ENCODE measurements around the gene LCN10. TPM values are rescaled to one million over a fixed set of nuclear protein-coding genes. Genes with fewer than 3 reads are reported as not detected.

LCN10 gene
- total RNA-seq, 2 experiments from 2014 or later, result 2.6 to 3.2 TPM

- no peak for DNase-seq
- ChIA-PET POLR2A (interaction anchor here (0.6 to 0.7 kb wide), 2 partner anchors 26 to 244 kb away, joined by 3 read pairs; no protein-coding TSS in a partner anchor), CTCF (no interaction called here)
- intact Hi-C loops (cut with micrococcal nuclease), result no loop called here
- TF ChIP-seq, protein P1, sequence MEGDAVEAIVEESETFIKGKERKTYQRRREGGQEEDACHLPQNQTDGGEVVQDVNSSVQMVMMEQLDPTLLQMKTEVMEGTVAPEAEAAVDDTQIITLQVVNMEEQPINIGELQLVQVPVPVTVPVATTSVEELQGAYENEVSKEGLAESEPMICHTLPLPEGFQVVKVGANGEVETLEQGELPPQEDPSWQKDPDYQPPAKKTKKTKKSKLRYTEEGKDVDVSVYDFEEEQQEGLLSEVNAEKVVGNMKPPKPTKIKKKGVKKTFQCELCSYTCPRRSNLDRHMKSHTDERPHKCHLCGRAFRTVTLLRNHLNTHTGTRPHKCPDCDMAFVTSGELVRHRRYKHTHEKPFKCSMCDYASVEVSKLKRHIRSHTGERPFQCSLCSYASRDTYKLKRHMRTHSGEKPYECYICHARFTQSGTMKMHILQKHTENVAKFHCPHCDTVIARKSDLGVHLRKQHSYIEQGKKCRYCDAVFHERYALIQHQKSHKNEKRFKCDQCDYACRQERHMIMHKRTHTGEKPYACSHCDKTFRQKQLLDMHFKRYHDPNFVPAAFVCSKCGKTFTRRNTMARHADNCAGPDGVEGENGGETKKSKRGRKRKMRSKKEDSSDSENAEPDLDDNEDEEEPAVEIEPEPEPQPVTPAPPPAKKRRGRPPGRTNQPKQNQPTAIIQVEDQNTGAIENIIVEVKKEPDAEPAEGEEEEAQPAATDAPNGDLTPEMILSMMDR (IDR thresholded peaks at IDR 0.05), result no peak
- Mint-ChIP-seq H3K27me3 (no peaks in the 10 kb centered on the region), H3K4me1 (ENCODE audit: low read depth) (peaks cover 29% of the 10 kb centered on the region), H3K27ac (no peak overlapping the region), H3K4me3 (no peak overlapping the region), H3K36me3 (ENCODE audit: low read depth) (peaks cover 40% of the 10 kb centered on the region), H3K9me3 (no peaks in the 10 kb centered on the region)
- ATAC-seq, result no peak
Observed at GRCh38 chr9:136723989-136724388, 18.8 kb downstream of the LCN10 start.

GRCh38 chr9:136723362-136723976 lies 19.3 kb downstream of the LCN10 start:
- ChIA-PET CTCF (no interaction called here), POLR2A (interaction anchor here (0.6 to 1.3 kb wide), 3 partner anchors 12 to 243 kb away, joined by 3 to 4 read pairs (median 3); no protein-coding TSS in a partner anchor)
- intact Hi-C loops (cut with micrococcal nuclease), result no loop called here
- Mint-ChIP-seq H3K9me3 (no peaks in the 10 kb centered on the region), H3K27ac (no peak overlapping the region), H3K27me3 (no peaks in the 10 kb centered on the region), H3K4me1 (ENCODE audit: low read depth) (peaks cover 29% of the 10 kb centered on the region), H3K36me3 (ENCODE audit: low read depth) (peaks cover 40% of the 10 kb centered on the region), H3K4me3 (no peak overlapping the region)
- DNase-seq (no peak), ATAC-seq (no peak)
- TF ChIP-seq, protein P1 (IDR thresholded peaks at IDR 0.05), result no peak

- Mint-ChIP-seq H3K27ac (no peak overlapping the region), H3K27me3 (no peaks in the 10 kb centered on the region), H3K4me1 (ENCODE audit: low read depth) (peaks cover 29% of the 10 kb centered on the region), H3K36me3 (ENCODE audit: low read depth) (peaks cover 40% of the 10 kb centered on the region), H3K9me3 (no peaks in the 10 kb centered on the region), H3K4me3 (no peak overlapping the region)
- CTCF ChIA-PET, result no interaction called here
- no peak for DNase-seq
- POLR2A ChIA-PET, result interaction anchor here (1.3 kb wide), 2 partner anchors 9 to 12 kb away, joined by 4 read pairs; no protein-coding TSS in a partner anchor
- no peak for ATAC-seq
- TF ChIP-seq, protein P1 (IDR thresholded peaks at IDR 0.05), result no peak
- intact Hi-C loops (cut with micrococcal nuclease), result no loop called here
Observed at GRCh38 chr9:136722969-136723356, 19.8 kb downstream of the LCN10 start.

DNA sequence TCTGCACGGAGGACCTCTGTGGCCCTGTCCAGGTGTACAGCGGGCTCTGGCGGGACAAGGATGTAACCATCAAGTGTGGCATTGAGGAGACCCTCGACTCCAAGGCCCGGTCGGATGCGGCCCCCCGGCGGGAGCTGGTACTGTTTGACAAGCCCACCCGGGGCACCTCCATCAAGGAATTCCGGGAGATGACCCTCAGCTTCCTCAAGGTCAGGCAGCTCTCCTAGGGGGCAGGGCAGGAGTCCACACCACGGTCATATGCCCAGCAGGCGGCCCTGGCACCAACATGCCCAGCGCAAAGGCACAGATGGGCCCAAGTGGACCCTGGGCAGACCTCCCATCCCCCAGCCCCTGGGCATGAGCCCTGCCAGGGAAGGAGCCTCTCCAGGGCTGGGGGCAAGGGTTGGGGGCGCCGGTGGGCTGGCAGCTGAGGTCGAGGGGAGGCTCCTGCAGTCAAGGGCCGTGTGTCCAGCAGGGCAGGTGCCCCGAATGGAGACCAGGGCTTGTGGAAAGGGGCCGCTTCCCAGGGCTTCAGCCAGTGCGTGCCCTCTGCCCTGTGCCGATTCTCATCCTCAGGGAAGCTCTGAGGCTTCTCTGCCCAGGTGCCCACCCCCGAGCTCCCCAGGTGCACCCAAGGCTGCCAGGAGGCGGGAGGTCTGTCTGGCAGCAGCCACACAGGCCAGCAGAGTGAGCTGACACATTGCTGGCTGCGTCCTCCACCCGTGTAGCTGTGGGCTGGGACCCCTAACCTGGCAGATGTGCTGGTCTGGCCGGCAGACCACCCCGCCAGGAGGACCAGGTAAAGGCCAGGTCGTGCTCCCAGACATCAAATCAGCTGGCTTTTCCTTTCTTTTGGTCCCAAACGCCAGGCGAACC lies 20.4 kb downstream of the LCN10 start:
- CTCF ChIA-PET, result no interaction called here
- ATAC-seq (no peak), DNase-seq (no peak)
- Mint-ChIP-seq H3K36me3 (ENCODE audit: low read depth) (peaks cover 37% of the 10 kb centered on the region), H3K27me3 (no peaks in the 10 kb centered on the region), H3K27ac (no peak overlapping the region), H3K4me3 (no peak overlapping the region), H3K9me3 (no peaks in the 10 kb centered on the region), H3K4me1 (ENCODE audit: low read depth) (peaks cover 29% of the 10 kb centered on the region)
- TF ChIP-seq, protein P1 (IDR thresholded peaks at IDR 0.05), result no peak
- POLR2A ChIA-PET, result interaction anchor here (1.3 kb wide), 2 partner anchors 9 to 11 kb away, joined by 4 read pairs; no protein-coding TSS in a partner anchor
- intact Hi-C loops (cut with micrococcal nuclease), result no loop called here

All from activated CD8-positive, alpha-beta T cell treated with anti-CD3 and anti-CD28 coated beads for 36 hours (primary cell).